GM12878 (cell line): ENCODE results near the gene CACHD1. TPM values are rescaled to one million over a fixed set of nuclear protein-coding genes. Genes with fewer than 3 reads are reported as not detected.

Experiments used
- CREB1 ChIP-seq: IDR thresholded peaks from 2 replicates; pipeline ENCODE4 v1.6.1; 2012; ENCODE audit warnings: low read depth, mild to moderate bottlenecking, inconsistent platforms
- ESRRA ChIP-seq: IDR thresholded peaks from 2 replicates; pipeline ENCODE4 v1.6.1; 2012; ENCODE audit warnings: mild to moderate bottlenecking, low read length, improper control_type of control experiment
- HDAC2 ChIP-seq: fragments of 200-600 bp; sonication (generic); IDR thresholded peaks from 2 replicates; pipeline ENCODE4 v1.6.1; 2017
- NR2C1 ChIP-seq: fragments of 450-650 bp; IDR thresholded peaks from 2 replicates; pipeline ENCODE4 v1.6.1; 2017; ENCODE audit warnings: antibody characterized with exemption, mild to moderate bottlenecking, moderate library complexity
- NR2C2 ChIP-seq: IDR thresholded peaks from 2 replicates; pipeline ENCODE4 v1.6.1; 2011; ENCODE audit warnings: borderline replicate concordance, low read depth; ENCODE audit not compliant: control insufficient read depth, insufficient read length
- NRF1 ChIP-seq: conservative IDR thresholded peaks from 2 replicates; pipeline ENCODE4 v1.6.1; 2011; ENCODE audit warnings: mild to moderate bottlenecking, low read depth, low read length, improper control_type of control experiment
- SIX5 ChIP-seq: IDR thresholded peaks from 2 replicates; pipeline ENCODE4 v1.6.1; 2011; ENCODE audit warnings: mild to moderate bottlenecking, low read depth, low read length, moderate library complexity; ENCODE audit not compliant: severe bottlenecking
- SUPT20H ChIP-seq: IDR thresholded peaks from 2 replicates; pipeline ENCODE4 v1.6.1; 2011; ENCODE audit warnings: low read depth, mild to moderate bottlenecking, low read length, moderate library complexity, borderline replicate concordance; ENCODE audit not compliant: control insufficient read depth
- SUZ12 ChIP-seq: fragments of 200-600 bp; sonication (generic); IDR thresholded peaks from one replicate; pipeline ENCODE4 v1.6.1; 2018; ENCODE audit warnings: antibody characterized with exemption, mild to moderate bottlenecking; ENCODE audit not compliant: unreplicated experiment
- ZBTB4 ChIP-seq: fragments of 450-650 bp; formaldehyde crosslinking; IDR thresholded peaks from 2 replicates; pipeline ENCODE4 v1.4.0; 2022; ENCODE audit warnings: mild to moderate bottlenecking, moderate library complexity
- polyA plus RNA-seq, 11 experiments: library from polyadenylated mRNA; depleted of rRNA in 4 of 11; unstranded in 6 of 11; stranded (reverse) in 5 of 11; fragments of >200 nt; fragmentation: Nextera tagmentation in 4 of 11; fragmentation: Illumina TruSeq in 1 of 11; extraction: Ambion mirVana in 4 of 11; extraction: Trizol in 1 of 11; gene quantifications; 1 replicate in 1 of 11; 2 replicates in 10 of 11; pipeline versions ENCODE4 v1.2.1 to v1.2.3, GENCODE V29; 2011 to 2016; ENCODE audit warnings: inconsistent platforms in 2 of 11, missing spikeins in 2 of 11, low read depth in 1 of 11
- total RNA-seq, 4 experiments: library from RNA; depleted of rRNA in 3 of 4; stranded (reverse); fragments of >200 nt in 3 of 4; fragmentation: Illumina TruSeq in 1 of 4; extraction: Trizol in 1 of 4; gene quantifications; 2 replicates each; pipeline versions ENCODE4 v1.2.1 to v1.2.3, GENCODE V29; 2013 to 2021
- TF ChIP-seq, protein P1 (sequence below): fragments of 450-650 bp; conservative IDR thresholded peaks from 2 replicates; pipeline ENCODE4 v1.6.1; 2017; ENCODE audit warnings: mild to moderate bottlenecking, moderate library complexity

CACHD1 gene
- total and polyA plus RNA-seq, 10 of the 15 experiments (the other 5 are each of a cell fraction or from before 2014, with no cell fraction given), result 0.03 TPM; not detected in 9

GRCh38 chr1:64715186-64715585 lies 245.3 kb downstream of the CACHD1 start (continued):
- TF ChIP-seq ZBTB4 (CRISPR knock-in tag) (no peak), CREB1 (no peak), SUPT20H (no peak), NR2C2 (no peak), NR2C1 (no peak), SIX5 (no peak), ESRRA (no peak), SUZ12 (no peak), NRF1 (no peak), HDAC2 (no peak)
- TF ChIP-seq, protein P1, sequence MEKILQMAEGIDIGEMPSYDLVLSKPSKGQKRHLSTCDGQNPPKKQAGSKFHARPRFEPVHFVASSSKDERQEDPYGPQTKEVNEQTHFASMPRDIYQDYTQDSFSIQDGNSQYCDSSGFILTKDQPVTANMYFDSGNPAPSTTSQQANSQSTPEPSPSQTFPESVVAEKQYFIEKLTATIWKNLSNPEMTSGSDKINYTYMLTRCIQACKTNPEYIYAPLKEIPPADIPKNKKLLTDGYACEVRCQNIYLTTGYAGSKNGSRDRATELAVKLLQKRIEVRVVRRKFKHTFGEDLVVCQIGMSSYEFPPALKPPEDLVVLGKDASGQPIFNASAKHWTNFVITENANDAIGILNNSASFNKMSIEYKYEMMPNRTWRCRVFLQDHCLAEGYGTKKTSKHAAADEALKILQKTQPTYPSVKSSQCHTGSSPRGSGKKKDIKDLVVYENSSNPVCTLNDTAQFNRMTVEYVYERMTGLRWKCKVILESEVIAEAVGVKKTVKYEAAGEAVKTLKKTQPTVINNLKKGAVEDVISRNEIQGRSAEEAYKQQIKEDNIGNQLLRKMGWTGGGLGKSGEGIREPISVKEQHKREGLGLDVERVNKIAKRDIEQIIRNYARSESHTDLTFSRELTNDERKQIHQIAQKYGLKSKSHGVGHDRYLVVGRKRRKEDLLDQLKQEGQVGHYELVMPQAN, result no peak
- TF ChIP-seq, all 136 proteins: peak for 0
